ENCODE measurements around the gene SSBP3.

SSBP3 gene

DNA sequence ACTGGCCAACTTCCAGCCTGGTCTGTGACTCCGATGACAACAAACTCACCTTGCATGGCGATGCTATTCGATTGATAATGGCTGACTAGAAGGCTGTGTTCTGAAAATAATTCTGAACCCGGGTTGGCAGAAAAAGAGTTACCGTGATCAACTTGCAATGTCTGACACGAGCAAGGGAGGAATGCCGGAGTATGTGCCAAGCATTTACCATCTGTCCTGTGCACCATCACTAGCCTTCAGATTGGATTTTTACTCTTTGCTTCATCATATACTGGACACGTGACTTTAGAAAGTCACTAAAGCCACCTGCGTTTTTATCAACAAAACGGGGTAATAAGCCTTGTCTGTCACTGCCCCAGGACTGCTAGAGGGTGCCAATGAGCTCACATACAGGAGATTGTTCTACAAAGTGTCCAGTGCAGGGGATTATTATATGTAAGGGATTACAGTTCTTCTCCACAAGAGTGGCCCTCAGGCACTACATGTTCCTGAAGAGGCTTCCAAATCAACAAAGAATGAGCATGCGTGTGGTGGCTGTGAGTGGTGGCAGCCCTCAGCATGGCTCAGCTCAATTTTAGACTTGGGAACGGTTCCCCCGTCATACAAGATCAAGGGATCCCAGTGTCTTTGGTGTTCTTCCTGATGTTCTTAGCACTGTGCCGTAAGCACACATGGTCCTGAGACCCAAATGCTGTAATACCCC is 35.8 kb downstream of the SSBP3 start:
- no peak for DNase-seq

DNA sequence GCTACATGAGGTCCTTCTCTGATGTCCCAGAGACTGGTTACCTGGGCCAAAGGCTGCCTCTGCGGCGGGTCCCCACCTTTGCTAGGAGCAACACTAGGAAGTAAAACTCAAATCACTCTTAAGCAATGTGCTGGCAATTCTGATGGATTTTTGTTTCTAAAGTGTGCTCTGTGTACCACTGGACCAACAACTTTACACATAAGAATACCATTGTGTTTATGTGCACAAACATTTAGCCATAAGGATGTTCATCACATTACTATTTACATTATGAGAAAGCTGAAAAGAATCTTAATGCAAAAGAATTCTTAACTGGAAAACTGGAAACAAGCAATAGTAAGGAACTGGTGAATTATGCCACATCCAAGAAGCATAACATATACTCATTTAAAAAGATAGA is 38.6 kb downstream of the SSBP3 start:
- DNase-seq = no peak

DNA sequence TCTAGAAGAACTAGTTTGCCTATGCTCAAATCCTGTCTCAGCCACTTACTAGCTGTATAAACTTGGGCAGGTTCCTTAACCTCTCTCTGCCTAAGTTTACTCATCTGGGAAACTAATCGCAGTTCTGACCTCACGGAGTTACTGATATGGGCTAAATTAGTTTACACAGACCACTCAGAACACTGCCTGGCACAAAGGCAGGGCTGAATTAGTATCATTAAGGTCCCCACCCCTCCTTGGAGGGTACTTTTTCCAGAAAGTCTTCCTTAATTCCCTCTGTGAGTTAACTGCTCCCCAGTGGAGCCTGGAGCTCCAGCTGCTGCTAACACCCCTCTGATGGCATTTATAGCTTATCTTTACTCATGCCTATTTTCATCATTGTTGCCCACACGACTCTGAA is 40.3 kb downstream of the SSBP3 start:
- no peak for DNase-seq

DNA sequence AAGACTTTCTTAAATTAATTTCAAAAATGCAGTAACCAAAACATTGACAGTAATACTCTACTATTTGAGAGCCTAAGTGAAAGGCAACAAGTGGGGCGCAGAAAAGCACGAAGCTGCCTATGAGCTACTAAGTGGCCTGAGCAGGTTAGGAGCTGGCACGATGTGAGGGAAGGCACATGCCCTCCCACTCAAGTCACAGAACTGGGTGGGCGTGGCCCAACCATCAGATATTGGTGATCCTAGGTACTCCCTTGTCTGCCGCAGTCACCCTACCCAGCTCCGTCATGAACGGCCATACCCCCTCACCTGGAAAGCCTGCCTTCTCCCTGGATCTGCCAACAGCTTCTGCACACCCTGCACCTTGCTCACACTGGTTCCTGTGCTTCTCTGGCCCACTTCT is 40.8 kb downstream of the SSBP3 start:
- no peak for DNase-seq

DNA sequence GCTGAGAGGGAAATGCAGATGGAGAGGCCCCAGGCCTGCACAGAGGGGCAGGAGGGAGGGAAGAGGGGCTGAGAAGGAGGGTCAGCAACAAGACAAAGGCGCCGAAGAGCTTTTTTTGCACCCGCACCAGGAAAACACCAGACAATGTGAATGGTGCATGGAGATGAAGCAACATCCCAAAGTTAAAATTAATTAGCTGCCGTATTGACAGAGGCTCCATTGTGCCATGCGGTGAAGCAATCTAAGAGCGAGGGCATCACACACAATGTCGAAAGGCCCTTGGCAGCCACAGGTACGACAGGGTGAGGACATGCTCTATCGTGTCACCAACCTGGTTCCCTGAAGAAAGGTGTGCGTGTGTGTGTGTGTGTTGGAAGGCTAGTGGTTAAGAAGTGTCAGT is 41.2 kb downstream of the SSBP3 start:
- DNase-seq = no peak

DNA sequence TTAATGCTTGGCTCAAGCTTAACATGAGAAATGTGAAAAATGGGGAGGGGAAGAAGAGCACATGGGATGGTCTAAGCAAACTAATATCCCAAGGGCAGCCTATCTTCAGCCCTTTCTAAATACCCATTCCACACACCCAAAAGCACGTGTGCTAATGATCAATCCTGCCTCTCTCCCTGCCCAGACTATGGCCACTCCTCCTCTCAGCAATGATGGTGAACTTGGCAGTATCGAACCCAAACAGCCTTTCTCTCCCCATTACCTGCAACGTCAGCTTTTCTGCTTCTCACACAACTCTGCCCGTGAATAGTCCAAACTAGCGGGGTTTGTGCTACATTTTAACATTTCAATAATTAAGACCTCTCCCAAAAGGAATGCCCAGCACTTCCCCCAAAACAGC is 41.6 kb downstream of the SSBP3 start:
- DNase-seq = no peak

DNA sequence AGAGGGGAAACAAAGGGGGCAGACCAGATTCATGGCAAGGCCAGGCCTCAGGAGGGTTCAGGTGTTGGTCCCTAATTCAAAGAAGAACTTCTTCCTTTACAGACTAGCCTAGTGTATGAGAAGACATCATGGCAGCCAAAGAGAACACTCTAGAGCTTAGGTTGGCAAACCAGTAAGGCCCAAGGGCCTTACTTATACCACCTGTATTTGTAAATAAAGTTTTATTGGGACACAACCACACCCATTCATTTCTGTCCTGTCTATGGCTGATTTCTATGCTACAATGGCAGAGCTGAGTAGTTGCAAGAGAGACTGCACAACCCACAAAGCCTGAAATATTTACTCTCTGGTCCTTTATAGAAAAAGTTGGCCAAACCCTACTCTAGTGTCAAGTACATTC is 42.3 kb downstream of the SSBP3 start:
- DNase-seq = no peak

DNA sequence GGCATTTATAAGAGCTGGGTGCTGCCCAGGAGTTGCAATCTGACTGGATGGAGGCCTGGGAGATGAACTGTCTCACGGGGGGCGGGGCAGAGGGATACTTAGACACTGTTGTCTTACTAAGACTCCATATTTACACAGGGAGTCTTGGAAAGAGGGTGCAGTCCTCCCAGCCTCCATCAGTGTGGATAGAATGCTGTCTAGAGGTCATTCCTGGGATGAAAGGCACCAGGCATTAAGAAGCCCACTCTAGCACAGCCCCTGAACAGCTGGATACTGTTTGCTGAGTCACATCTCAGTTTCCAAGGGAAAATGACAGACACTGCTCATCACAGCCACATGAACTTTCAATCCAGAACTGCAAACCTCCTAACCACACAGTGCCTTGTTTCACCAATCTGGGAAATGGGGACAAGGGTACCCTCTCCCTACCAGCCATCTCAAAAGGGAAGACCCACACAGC is 43.3 kb downstream of the SSBP3 start:
- DNase-seq = no peak

DNA sequence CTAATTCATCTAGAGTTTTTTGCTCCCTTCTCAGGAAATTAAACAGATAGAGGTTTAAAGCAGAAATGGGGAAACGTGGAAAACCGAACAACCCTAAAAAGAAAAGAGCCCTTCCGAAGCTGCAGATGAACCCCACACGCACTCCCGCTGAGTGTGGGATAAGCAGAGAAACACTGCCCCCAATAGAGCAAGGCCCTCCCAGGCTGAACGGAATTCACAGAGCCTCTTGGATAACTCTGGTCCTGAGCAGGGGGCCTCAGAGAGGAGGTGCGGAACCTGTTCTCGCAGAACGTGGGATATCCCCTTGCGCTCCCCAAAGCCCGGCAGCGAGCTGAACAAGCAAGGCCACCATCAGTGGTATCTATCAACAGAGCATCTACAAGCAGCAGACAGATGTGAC is 44.9 kb downstream of the SSBP3 start:
- DNase-seq = no peak

DNA sequence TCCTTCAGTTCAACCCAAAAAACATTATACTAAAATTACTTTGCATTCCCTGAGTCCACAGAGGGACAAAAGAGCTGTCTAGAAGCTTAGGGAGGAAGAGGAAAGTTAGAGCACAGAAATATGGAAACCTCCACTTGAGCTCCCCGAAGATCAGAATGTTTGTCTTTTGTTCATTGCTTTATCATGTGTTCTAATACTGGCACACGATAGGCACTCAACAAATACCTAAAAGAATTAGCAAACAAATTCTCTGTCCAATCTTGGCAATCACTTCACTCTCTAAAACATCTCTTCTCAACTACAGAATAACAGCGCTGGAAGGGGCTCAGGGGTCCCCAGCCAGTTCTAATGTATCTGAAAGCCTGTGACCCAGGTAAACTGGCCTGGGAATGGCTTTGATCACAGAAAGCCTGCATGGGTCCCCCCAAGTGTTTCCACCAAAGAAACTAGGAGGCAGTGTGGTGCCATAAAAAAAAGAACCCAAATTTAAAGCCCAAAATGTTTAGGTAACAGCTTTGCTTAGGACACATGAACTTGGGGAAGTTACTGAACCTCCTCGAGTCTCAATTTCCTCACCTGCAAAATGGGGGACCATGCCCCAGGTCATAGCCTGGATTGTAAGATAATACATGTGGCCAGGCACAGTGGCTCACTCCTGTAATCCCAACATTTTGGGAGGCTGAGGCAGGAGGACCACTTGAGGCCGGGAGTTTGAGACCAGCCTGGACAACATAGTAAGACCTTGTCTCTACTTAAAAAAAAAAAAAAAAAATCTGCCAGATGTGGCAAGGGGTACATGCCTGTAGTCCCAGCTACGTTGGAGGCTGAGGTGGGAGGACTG is 45.8 kb downstream of the SSBP3 start:
- DNase-seq = no peak

DNA sequence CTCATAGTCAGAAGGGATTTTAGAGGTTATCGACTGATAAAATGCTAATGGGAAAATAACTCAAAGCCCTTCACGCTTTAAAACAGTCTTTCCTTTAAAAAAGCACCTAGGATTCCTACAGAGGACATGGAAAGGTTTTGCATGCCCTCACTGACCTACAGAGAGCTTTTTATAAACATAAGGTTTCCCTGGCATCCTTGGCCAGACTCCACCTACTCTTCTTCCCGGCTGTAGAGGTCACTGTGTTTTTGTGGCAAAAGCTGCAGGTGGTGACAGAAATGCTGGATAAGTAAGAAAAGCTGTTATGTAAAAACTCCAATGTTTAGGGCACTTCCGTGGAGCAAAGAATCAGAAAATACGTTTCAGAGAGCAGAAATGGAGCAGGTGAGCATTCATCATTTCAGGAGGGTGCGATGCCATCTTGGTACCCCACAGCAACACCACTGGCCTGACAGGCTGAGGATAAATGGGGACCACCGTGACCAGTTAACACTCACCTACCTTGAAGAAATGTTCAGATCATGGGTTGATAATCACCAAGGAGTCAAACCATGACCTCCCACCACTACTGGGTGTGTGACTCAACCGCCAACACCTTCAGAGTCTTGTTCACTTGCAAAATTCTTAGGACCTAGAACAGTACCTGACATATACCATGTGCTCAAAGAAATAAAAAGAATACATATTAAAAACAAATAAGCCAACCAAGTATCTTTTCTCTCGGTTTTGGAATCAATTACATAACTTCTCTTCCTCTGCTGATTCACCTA is 46.6 kb downstream of the SSBP3 start:
- no peak for DNase-seq

DNA sequence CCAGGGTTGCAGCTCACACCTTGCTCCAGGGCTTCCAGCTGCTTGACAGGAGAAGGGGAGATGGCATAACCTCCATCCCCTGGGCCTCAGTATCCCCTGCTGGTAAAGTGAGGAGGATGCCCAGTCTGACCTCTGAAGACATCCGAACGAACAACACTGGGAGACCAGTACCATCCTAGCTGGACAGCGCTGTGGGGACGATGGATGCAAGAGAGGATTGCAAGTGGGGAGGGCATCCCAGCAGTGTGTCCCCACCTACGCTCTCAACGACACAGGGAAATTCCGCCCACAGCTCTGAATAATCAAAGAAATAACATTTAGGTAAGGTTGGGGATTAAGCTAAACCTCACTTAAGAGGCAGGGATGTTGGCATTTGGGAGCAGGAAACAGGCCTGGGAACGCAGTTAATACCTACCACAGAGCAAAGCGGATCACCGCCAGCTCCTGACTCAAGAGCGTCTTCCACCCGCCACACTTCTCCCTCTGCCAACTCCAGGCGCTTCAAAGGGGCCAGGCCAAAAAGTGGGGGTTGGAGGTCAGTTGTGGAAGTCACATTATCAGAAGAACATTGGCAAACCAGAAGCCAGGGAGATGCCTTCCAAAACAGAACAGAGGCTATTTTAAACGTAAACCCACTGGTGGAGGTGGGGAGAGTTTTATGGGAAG is 47.6 kb downstream of the SSBP3 start:
- no peak for DNase-seq

DNA sequence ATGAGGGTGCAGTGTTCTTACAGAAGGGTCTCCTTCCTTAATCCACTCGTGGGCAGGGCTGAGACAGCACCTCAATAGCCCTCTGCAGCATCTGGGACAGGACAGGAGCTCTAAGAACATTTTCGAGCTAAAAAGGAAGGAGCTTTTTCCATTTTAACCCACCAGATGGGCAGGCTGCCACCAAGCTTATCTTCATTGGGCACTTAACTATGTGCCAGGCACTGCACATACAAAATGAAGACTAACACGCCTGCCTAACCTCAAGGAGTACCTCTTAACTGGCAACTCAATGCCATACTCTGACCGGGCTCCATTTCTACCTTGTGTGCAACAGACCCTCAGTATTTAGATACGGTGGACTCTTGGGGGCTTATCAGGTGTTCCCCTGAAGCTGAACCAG is 48.2 kb downstream of the SSBP3 start:
- no peak for DNase-seq

DNA sequence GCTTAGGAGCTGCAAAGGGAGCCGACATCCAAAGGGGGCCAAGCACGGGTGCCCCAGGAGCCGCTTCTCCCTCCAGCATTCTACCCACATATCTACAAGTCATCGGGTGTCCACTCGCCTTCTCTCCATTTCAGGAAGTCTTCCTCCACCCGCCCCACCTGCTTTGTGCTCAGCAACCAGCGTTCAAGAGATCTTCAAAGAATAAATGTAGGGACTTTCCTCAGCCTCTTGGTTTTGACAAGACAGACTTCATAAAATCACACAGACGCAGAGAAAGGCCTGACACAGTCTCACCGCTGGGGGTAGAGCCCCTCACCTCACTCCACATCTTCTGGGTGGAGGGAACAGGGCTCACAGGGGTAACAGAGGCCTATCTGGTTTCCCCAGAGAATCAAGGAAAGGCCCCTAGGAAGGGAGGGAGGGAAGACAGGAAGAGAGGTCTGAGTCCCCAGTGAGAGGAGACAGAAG is 49.5 kb downstream of the SSBP3 start:
- DNase-seq = no peak

DNA sequence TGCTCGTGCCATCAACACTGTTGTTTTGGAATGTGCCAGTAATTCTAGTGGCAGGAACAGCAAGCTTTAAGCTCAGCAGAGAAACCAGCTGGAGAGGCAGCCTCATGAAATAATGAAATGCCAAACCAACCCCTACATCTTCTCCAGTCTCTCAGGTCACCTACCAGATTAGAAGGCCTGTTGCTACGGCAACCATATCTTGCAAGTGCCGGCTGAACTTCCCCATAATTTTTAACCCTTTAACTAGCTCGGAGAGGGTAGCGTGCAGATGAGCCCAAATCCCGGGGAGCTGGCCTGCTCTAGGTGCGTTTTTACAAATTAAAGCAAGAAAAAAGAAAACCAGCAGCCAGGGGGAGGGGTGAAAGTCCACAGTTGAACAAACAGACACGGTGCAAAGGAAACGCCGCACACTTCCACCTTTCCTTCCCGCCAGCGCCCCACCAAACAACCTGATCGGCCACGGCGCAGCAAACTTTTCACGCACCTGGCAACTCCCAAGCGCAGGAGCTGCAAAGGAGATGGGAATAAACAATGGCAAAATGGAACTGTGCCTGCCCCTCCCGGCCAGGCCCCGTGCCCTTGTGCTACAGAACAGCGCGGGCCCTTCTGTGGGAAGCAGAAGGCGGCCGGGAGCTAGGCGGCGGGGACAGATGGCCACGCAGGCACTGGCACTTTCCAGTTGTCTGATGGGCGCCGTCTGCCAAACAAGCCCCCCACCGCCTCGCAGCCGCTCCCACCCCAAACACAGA is 50.1 kb downstream of the SSBP3 start:
- no peak for DNase-seq

DNA sequence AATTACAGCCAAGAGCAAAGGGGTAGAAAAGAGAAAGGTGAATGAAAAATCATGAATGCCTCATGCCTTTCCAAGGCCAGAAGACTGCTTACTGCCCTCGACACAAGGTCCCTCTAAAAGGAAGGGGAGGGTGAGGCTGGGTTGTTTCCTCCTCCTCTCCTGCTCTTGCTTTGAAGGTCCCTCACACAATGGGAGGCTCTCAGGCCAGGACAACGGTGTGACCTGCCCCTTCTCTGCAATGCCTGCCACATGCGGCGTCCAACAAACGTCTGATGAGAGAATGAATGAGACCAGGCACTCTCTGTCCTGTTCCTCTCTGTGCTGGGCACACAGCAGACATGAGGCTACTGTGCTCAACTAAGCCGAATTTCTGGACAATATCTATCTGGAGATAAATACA is 51.3 kb downstream of the SSBP3 start:
- no peak for DNase-seq

DNA sequence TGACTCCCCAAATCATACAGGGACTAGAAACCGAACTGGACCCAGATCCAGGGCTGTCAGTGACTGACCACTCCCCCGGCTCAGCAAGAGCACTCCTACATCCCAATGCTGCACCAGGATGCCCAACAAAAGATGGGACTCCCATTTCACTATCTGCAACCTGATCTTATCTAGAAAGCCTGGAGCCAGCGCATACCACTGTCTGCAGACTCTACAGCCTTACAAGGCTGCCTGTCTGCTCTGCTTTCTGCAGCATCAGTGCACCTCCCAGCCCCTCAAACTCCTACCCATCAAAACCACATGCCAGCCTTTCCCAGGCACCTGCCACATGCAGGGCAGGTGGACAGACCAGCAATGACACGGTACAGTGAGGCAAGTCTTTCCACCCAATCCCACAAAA is 52.2 kb downstream of the SSBP3 start:
- DNase-seq = no peak

DNA sequence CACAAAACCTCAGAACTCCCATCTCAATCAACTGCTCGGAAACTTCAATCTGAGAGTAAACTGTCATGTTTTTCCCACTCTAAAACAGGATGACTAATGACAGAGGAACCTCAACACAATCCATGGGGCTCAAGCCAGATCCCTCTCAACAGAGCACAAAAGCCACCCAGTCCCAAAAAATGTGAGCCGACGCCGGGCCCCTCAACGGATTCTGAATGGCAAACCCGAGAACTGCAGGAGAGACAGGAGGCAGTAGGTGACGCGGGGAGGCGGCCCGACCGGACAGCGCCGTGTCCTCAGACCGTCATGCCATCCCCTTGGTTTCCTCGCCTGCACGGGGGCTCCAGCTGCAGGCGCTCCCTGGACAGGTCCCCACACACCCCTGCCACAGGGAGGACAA is 53.4 kb downstream of the SSBP3 start:
- no peak for DNase-seq

DNA sequence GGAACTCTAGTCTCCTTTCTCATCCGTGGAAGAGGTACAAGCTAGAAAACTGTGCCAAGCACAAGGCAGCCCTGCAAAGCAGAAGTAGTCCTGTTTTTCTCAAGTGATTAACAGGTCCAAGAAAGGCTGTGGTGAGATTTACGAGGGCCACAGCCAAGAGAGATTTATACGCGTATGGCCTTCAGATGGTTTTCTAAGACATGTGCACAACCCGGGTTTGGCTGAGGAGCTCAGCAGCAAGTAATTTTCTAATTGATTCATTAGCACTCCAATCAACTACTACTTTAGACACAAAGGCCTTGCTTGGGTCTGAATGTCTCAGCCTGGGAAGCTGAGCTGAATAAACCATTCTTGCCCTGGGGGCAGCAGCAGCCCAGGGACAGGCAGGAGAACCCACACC is 55.8 kb downstream of the SSBP3 start:
- no peak for DNase-seq

DNA sequence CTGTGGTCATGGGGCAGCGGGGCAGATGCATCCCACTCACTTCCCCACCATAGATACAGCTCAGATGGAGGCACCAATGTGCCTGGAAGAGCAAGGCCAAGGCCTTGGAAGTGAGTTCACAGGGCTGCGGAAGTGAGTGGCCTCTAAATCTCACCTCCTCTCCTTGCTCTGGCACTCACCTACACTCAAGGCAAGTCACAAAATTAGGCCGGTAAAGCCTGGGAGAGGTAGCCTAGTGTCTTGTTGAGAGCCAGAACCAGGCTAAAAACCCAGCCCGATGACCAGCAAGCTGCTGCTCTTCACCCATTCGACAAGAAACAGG is 57.5 kb downstream of the SSBP3 start:
- DNase-seq = no peak

DNA sequence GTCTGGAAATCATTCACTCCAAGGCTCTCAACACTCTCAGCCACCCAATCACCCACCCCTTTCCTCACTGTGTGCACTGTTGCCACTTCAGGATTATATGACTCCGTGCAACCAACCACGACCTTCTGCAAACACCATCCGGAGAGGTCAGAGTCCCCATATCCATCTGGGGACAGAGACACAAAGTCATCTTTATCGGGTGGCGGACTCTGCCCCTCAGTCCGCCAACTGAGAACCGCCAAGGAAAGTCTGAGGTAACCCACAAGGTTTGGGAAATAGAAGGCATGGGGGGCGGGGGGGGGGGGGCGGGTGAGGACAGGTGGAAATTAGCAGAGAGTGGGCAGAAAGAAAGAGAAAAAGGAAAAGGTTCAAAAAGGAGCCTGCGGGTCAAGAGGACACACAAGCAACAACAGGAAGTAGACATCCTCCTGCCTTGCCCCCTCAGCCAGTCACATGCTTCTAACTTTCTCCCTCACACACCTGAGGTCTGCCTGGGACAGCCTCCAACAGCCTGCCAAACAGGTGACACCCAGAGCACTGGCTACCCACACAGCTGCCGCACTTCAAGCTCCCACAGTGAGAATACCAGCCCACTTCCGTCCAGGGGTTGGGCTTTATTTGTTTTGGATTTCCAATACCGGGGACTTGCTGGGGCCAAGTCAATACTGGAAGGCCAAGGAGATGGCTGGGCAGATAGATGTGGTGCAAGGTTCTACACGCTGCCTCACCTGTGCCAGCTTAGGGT is 58.1 kb downstream of the SSBP3 start:
- peak; percentile 86 for DNase-seq

Measured in NCI-H510A treated with DMSO at 0.1 percent for 48 hours (cell line).